T-helper 22 cell (primary cell): ENCODE data around the gene AEN.

Experiments
- DNase-seq: peaks from one replicate; pipeline ENCODE4 v3.0.0-alpha.2; 2020; ENCODE audit warnings: low read depth

AEN gene

GRCh38 chr15:88613074-88613944 lies 7.8 kb upstream of the AEN start:
- no peak for DNase-seq

- DNase-seq = no peak
Observed at GRCh38 chr15:88615303-88616107, 5.6 kb upstream of the AEN start.

DNA sequence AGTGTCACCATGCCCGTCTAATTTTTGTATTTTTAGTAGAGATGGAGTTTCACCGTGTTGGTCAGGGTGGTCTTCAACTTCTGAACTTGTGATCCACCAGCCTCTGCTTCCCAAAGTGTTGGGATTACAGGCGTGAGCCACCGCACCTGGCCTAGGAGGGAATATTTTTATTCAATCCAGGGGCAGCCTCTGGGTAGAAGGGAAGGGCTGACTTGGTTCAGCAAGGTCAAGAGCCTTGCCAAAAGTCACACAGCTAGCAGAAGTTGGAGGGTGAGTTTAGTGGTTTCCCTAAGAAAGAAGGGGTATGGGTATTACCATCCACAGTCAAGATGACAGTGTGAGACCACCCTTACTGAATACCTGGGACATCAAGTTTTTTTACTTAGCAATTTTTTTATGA lies 4.9 kb upstream of the AEN start:
- no peak for DNase-seq

DNA sequence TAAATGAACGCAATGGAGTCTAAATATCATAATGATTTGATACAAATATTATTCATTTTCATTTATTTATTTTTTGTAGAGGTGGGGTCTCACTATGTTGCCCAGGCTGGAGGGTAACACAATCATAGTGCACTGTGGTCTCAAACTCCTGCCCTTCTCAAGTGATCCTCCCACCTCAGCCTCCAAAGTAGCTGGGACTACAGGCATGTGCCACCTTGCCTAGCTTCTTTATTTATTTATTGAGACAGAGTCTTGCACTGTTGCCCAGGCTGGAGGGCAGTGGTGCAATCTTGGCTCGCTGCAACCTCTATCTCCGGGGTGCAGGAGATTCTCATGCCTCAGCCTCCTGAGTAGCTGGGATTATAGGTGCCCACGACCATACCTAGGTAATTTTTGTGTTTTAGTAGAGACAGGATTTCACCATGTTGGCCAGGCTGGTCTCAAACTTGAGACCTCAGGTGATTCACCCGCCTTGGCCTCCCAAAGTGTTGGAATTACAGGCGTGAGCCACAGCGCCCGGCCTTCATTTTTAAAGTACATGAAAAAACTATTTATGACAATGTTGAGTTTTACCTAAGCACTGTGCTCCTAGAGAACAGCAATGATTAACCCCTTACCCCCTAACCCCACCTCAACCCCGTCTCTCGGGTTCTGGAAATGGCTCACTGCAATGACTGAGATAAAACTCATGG lies 4.0 kb upstream of the AEN start:
- DNase-seq = no peak

DNA sequence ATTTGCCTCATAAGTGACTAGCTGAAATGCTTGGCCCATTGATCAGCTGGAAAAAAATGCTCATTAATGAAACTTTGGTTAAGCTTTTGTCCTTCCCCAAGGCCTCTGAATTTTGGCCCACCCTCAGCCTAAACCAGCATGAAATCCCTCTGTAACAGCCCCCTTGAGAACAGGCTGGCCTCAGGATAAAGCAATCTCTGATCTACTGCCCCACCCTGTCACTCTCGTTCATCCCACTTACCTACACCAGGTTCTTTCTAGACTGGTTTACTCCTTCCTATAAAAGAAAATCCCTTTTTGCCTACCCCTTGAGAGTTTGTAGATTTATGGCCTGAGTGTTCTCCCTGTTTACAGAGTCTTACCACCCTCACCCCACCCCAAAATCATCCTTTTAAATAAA lies 3.4 kb upstream of the AEN start:
- no peak for DNase-seq

DNA sequence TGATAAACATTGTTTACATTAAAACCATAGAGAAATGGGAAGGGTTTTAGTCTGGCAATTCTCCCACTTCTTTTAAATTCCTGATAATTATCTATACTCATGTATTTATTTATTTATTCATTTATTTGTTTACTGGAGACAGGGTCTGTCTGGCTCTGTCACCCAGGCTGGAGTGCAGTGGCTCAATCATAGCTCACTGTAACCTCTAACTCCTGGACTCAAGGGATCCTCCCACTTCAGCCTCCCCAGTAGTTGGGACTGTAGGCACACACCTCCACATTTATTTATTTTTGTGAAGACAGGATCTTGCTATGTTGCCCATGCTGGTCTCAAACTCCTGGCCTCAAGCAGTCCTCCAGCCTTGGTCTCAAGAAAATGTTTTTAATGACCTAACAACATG lies 2.5 kb upstream of the AEN start:
- no peak for DNase-seq

- no peak for DNase-seq
Observed at GRCh38 chr15:88619796-88620195, 1.3 kb upstream of the AEN start.

- peak; percentile 46 for DNase-seq
Observed at GRCh38 chr15:88621789-88622604, 857 bp downstream of the AEN start.

DNA sequence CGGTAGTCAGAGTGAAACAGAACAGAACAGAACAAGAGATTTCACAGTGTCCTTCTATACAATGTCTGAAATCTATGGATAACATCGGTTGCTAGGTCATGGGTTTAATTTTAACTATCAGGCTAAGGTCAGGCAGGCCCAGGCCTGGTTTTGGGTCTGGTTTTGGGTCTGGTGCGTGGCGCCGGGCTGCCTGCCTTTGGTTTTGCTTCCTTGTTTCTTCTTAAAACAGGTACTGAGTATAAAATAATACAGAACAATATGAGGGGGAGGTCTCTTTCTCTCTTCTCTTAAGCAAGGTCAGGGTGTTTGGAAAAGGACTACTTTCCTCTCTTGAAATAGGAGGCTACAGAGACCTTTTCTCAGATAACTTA lies 1.4 kb downstream of the AEN start:
- no peak for DNase-seq

DNA sequence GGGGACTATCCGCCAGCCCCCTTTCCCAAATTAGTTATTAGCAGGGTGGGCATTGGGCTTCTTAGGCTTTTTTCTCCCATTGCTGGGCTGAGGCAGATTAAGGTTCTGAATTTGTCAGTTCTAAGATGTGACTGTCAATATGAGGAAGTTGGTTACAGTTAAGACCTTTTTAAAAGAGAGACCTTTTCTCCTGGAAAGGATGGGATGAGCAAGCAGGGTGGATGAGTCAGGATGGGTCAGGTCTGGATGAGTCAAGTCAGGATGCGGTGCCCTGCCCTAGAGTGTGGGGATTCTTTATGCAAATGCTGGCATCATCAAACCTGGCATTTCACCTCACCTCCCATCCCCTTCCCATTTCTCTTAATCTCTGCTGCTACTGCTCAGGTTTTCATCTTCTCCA lies 1.9 kb downstream of the AEN start:
- no peak for DNase-seq

- no peak for DNase-seq
Observed at GRCh38 chr15:88623632-88624031, 2.5 kb downstream of the AEN start.

DNA sequence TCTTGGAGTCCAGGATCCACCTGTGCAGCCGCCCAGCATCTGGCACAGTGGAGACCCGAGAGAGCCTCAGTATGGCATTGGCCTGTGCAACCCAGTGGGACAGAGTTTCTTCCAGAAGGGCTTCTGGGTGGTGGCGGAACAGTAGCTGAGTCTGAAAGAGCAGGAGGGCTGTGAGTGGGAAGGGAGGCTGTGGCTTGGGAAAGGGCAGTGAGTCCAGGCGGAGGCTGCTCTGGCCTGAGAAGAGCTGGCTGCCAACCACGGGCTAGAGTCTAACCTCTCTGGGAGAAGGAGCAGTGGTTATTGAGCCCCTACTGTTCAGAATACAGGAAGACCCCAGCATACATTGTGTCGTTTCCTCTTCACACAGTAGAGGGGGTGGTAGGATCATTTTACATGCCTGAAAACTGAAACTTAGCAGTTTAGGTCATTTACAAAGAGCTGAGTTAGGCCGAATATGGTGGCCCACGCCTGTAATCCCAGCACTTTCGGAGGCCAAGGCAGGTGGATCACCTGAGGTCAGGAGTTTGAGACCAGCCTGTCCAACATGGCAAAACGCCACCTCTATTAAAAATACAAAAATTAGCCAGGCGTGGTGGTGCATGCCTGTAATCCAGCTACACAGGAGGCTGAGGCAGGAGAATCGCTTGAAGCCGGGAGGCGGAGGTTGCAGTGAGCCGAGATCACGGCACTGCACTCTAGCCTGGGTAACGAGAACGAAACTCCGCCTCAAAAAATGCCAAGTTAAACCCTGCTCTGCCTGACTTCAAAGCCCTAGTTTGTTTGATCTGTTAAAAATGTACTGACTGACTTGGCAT lies 3.2 kb downstream of the AEN start:
- peak; percentile 42 for DNase-seq

DNA sequence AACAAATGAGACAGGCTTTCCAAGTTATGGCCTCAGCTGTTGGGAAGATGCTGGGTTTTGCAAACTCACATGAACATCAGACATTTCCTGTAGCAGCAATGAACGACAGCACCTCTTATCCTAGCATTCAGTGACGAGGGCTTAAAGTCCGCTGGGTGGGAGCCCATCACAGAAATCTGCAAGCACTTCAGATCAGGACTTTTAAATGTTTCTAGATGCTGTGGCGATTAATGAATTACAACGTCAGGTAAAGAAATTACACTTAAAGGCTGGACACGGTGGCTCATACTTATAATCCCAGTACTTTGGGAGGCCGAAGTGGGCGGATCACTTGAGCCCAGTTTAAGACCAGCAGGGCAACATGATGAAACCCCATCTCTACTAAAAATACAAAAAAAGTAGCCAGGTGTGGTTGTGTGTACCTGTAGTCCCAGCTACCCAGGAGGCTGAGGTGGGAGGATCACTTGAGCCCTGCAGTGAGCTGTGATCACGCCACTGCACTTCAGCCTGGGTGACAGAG lies 3.9 kb downstream of the AEN start:
- DNase-seq = no peak

- no peak for DNase-seq
Observed at GRCh38 chr15:88625943-88626741, 5.0 kb downstream of the AEN start.

- DNase-seq = peak; percentile 74
Observed at GRCh38 chr15:88627463-88627862, 6.3 kb downstream of the AEN start.

DNA sequence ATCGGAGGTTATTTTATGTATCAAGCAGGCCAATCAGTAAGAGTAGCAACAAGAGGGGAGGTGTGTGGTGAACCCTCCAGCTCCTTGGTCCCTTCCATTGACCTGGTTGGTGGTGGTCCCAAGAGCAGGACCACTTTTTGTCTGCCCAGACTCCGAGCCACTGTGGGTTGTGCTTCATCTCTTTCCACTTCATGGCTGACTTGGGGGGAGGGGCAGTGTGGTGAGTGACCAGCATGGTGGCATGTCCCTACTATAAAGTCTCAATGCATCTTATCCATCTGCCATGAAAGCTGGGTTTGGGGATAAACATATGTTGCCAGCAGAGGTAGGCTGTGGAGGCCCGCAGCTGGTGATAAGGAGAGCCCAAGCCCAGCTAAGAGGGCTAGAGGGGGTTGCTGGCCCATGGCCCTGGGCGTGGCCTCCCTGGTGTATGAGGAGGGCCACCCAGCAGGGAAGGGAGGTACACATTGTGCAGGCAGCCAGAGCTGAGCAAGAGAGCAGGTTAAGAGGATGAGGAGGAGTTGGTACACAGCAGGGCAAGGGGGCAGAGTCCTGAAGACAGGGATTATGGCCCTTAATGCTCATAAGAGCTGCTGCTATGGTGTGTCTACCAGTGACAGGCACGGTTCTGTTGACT lies 7.0 kb downstream of the AEN start:
- DNase-seq = no peak

DNA sequence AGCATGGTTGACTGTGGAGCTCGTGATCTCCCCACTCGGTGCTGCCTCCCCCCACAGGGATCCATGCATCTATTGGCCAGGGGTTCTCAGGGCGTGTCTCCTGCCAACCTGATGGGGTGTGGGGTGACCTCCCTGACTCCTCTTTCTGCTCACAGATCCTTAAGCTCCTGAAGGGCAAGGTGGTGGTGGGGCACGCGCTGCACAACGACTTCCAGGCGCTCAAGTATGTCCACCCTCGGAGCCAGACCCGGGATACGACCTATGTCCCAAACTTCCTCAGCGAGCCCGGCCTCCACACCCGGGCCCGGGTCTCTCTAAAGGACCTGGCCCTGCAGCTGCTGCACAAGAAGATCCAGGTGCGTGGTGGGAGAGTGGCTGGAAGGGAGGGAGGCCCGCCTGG lies 7.9 kb downstream of the AEN start:
- no peak for DNase-seq

DNA sequence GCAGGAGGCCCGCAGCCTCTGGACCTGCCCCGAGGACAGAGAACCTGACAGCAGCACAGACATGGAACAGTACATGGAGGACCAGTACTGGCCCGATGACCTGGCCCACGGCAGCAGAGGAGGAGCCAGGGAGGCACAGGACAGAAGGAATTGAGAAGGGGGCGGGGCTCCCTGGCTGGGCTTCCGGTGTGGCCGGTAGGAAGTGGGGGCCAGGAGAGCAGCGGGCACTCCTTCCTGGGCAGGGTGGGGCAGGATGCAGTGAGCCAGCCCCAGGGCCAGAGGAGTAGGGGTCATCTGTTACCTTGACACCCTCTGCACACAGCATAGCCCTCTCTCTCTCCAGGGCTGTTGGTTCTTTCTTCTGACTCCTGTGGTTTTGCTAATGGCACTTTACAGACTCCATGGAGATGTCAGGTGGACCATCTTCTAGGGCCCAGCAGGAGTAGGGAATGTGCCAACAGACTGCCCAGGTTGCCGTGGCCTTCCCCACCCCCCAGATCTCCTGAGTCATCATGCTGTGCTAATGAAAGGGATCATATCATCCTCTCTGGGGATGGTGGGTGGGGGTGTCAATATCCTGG lies 9.1 kb downstream of the AEN start:
- DNase-seq = no peak

DNA sequence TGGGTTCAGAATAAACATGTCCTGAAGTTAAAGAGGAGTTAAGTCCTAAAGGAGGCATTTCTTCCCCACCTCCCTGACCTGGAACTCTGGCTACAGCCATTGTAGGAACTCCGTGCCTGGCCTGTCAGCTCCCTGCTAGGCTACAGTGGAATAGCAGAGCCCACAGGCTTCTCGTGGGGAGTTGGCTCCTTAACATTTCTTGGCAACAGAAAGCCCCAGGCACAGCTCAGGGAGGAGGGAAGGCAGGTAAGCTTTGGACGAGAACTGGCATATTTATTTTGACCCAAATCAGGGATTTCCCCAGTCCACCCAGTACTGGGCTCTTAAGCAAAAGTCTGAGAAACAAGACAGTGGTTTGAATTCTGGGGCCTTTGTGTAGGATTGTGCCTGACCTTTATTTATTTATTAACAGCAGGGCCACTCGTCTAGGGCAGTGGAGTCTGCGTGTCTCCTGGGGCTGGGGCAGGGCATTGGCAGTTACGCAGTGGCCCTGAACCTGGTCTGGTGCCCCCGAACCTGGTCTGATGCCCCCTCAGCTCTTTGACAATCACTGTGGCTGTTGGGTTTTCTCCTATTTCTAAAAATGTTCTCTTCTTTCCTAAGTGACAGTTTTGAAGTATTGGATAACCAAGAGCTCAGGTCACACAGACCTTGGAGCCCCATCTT lies 9.8 kb downstream of the AEN start:
- DNase-seq = no peak
